Endothelial cell of umbilical vein (primary cell): ENCODE results near the gene TPMT.

Experiments
- CTCF ChIP-seq, 2 donors: IDR thresholded peaks; 1 replicate in 1 of 2; 2 replicates in 1 of 2; pipeline ENCODE4 v1.5.1; 2011; ENCODE audit warnings: low read length in 2 of 2, mild to moderate bottlenecking in 2 of 2, moderate library complexity in 2 of 2, control low read depth in 1 of 2, inconsistent platforms in 1 of 2, low read depth in 1 of 2; ENCODE audit not compliant: insufficient read depth in 1 of 2; ENCODE audit errors: extremely low read depth in 1 of 2
- EZH2 ChIP-seq: IDR thresholded peaks from 2 replicates; pipeline ENCODE4 v1.6.1; 2012; ENCODE audit warnings: borderline replicate concordance, low read depth, mild to moderate bottlenecking, moderate library complexity, low read length, inconsistent platforms; ENCODE audit not compliant: severe bottlenecking
- JUN ChIP-seq: IDR thresholded peaks from 2 replicates; pipeline ENCODE4 v1.6.1; 2011; ENCODE audit warnings: borderline replicate concordance, low read depth; ENCODE audit not compliant: insufficient read length, insufficient read depth
- POLR2A ChIP-seq: IDR thresholded peaks from 2 replicates; pipeline ENCODE4 v1.6.1; 2012; ENCODE audit warnings: low read depth, mild to moderate bottlenecking, control low read depth, low read length
- POLR2AphosphoS5 ChIP-seq: IDR thresholded peaks from 2 replicates; pipeline ENCODE4 v1.6.1; 2012; ENCODE audit warnings: low read depth, mild to moderate bottlenecking, control low read depth, low read length, moderate library complexity; ENCODE audit not compliant: insufficient read depth

- TF ChIP-seq CTCF (IDR thresholded peaks at IDR 0.05; ENCODE audit: extremely low read depth in 1 of 2, insufficient read depth in 1 of 2, low read depth in 1 of 2, low read length in 2 of 2) (no peak), POLR2A (no peak), EZH2 (no peak), JUN (no peak), POLR2AphosphoS5 (no peak)
Observed at GRCh38 chr6:18118330-18118729, 36.5 kb downstream of the TPMT start.
